Measurements from ENCODE around the gene PAM.

DNA sequence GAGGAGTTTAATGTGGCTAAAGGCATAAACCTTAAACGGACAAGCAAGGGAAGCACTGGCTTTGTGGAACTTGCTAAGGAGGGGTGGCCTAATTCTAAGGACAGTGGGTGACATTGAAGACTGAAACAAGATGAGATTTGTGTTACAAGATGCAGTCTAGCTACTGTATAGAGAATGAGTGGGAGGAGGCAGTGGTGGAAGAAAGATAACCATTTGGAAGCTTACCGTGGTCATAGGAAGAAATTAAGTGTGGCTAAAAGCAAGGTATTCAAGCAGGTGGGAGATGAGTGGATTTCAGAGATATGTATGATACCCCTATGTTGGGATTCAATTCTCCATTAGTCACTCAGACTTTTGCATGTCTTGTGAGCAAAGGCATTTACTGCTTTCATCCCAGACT lies 4.6 kb downstream of the PAM start:
- no peak for TF ChIP-seq CTCF (IDR thresholded peaks at IDR 0.05)
- TF ChIP-seq POLR2A (IDR thresholded peaks at IDR 0.05): no peak
